Inflammatory macrophage treated with lipopolysaccharide for 1 hour (primary cell): ENCODE data around the gene TOMT.

Experiments
- DNase-seq, 2 donors: peaks; one replicate each; pipeline ENCODE4 v3.0.0-alpha.2; 2020 to 2022

TOMT gene, protein sequence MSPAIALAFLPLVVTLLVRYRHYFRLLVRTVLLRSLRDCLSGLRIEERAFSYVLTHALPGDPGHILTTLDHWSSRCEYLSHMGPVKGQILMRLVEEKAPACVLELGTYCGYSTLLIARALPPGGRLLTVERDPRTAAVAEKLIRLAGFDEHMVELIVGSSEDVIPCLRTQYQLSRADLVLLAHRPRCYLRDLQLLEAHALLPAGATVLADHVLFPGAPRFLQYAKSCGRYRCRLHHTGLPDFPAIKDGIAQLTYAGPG

DNA sequence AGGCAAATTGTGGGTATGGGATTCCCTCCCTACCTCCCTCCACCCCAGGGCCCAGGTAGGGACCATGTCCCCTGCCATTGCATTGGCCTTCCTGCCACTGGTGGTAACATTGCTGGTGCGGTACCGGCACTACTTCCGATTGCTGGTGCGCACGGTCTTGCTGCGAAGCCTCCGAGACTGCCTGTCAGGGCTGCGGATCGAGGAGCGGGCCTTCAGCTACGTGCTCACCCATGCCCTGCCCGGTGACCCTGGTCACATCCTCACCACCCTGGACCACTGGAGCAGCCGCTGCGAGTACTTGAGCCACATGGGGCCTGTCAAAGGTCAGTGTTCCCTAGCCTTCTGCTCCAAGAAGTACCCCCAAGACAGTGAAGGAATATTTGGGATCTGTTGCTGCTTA is at the start of gene TOMT:
TOMT (plus strand) TSS at position 37 of the 400 bp plus-strand sequence; CDS start at position 65, 28 bp downstream.
- DNase-seq, result no peak

DNA sequence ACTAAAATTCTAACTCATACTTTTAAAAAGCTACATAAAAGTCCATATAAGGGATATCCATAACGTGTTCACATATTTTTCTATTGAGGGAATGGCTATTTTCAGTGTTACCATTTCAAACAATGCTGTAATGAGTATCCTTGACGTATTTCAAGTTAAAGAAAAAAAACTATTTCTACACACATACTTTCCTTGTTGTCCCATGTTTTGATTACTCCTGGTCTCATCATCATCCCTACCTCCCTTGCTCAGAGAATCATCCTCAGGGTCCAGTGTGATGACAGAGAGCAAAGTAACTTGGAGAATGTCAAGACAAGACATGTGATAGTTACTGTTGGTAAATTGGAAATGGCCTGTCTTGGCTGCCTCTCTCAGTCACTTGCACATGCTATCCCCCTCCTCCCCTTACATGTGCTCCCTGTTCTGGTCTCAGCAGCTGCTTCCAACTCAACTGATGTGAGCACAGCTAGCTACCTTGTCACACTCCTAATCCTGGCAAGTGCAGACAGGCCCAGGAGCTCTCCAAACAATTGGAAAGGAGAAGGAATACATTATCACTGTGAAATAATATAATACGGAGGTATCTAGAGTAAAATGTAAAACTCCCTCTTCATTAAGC is 47.2 kb upstream of the TOMT start:
- no peak for DNase-seq

DNA sequence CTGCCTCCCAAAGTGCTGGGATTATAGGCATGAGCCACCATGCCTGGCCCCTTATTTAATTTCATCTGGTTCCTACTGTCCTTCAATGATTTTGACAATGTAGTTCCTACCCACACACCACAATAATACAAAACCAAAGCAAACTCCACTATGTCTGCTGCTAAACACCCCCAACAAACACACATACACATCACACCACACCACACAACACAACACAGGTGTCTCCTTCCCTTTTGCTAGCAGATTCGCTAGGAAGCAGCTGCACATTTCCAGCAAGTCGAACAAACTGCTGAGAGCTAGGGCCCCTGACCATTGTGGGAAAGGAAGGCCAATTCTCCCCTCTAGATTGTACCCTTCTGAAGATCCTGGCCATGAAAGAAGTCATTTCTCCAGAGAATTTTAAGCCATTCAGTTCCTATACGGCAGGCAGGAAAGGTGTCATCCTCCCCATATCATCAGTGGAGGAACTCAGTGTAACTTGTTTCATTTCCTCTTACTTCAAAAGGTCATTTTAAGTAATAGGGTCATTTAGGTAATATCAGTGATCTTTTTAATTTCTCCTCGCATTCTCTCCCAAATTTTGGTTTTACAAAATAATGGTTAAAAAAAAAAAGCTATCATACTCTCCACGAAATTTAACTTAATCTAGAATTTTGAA is 43.9 kb upstream of the TOMT start:
- no peak for DNase-seq

DNA sequence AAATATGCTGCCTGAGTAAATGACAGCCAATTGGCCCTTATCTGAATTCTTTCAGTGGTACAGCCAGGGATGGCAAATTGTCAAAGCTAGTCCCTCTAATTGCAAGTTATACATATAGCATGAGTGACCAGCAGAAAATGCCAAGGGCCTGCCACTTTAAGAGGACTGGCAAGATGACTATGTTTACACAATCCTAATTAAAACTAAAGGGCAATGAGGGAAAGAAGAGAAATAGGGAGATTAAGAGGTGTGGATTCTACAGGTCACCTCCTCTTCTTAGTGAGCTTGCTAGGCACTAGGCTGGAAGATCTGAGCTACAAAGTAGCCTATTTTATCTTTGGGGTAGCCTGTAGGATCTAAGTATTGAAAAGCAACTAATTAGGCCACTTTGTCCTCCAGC is 38.9 kb upstream of the TOMT start:
- DNase-seq, result no peak

DNA sequence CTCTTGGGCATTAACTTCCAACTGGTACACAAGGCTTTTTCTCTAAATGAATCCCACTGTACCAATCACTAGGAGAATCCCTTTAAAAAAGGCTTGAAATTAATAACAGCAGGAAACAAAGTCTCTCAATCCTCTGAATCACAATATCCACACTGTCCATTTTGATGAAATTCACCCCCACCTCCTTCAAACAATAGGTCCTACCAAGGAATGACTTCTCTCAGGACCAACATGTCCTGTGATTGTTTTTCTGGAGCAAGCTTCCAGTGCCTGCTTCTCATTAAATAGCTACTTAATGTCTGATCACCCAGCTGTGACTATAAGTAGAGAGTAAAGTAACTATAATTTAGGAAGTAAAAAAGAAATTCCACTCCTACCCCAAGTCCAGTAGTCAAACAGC is 38.5 kb upstream of the TOMT start:
- DNase-seq, result no peak

DNA sequence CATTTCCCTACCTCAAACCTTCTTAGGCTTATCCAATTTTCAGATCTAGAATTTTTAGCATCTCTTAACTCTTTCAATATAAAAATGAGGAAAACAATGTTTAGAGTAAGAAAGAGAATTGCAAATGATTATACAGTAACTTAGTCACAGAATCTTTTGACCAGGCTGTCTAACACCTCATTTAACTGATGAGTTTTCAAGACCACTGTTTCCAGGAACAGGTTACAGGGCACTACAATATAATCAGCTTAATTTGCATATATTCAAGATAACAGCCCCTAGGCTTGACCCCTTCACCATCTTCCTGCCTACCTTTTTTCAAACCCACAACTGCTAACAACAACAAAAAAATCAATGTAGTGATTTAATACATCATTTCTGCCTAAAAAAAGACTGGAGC is 38.0 kb upstream of the TOMT start:
- no peak for DNase-seq

DNA sequence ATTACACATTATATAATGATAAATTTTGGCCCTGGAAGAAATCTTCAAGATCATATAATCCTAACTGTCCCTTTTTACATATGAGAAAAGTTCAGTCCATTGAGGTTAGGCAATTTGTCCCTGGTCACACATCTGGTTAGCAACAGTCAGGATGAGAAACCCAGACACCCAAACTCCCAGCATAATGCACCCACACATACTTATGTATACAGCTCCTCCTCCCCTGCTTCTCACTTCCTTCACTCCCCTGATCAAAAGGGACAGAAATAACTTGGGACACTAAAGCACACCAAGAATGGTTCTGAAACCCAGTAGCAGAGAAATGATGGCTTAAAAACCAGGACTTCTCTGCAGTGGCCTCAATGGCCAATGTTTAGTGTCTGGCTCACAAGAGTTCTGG is 36.5 kb upstream of the TOMT start:
- DNase-seq, result peak; percentile 60 to 72

DNA sequence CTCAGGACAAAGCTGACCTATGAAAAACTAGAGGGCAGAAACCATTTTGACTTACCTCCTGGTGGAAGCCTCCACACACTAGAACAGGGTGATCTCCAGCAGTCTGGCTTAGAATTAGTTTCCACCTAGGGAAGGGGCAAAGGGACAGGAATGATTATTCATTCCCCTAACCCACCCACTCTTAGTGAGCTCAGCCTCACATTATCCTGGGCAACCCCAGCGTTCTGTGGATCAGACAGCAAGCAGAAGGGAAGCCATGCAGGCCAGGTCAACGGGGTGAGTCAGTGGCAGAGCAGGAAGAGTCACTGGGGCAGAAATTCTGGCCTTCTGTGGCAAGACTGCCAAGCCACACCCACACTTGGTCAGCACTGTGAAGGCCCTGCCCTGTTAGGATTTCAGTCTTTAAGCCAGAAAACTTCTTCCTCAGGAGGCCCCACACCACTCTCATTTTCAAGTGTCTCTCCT is 35.9 kb upstream of the TOMT start:
- DNase-seq, result peak; percentile 91 to 99

DNA sequence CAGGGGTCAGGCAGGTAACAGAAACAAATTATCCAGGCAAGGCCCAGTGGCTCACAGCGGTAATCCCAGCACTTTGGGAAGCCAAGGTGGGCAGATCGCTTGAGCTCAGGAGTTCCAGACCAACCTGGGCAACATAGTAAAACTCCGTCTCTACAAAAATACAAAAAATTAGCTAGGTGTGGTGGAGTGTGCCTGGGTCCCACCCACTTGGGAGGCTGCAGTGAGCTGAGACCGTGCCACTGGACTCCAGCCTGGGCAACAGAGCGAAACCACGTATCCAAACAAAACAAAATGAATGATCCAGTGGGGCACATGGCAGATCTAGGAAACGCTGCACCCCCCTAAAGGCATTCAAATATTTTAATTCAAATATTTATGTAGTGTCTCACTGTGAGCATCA is 35.2 kb upstream of the TOMT start:
- no peak for DNase-seq

DNA sequence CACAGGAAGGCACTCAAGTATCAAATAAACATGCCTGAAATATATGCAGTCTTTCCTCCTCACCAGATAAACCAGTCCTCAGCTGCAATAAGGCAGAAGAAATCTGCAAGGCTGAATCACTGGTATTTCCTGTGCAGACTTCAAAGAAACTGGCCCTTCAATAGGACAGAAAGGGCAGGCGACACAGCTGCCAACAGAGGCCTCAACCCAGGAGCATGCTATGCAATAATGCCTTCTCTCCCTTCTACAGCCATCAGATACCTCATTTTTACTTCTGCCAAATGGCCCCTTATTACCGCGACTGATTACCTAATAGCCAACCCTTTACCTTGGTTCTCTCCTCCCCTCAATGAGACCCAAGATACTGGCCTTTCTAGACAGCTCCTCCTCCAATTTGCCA is 33.4 kb upstream of the TOMT start:
- peak in 1 of 2 donors; percentile 30 for DNase-seq

DNA sequence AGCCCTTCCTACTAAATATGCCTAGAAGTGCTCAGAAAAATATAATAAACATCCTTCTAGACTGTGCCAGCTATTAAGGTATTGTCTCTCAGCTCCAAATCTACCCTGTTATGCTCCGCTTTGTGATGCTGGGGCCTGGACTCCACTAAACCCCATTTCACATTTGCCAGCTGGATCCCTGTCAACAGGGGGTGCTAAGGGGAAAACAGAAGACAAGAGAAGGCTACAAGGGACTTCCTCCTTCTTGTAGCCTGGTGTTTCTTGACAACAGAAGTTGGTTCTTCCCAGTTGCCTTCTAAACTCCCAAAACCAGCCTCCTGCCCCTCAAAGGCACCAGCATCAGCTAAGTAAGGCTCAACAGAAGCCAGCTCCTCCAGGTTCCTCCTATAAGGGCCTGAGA is 30.6 kb upstream of the TOMT start:
- peak; percentile 73 to 76 for DNase-seq

DNA sequence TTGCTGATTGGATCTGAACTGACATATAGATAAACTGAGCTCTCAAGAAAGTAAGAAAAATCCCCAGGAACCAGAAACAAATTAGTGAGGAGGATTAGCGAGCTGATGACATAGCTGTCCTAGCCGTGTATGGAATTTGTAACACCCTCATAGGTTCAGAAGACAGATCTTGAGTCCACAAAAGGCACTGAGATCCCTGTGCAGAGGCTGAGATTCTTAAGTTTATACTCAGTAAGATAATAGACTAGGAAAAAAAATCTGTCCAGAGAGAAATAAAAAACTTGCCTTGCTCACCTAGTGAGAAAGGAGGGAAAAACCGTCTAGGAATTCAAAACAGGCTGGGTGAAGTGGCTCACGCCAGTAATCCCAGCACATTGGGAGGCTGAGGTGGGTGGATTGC is 30.0 kb upstream of the TOMT start:
- no peak for DNase-seq

DNA sequence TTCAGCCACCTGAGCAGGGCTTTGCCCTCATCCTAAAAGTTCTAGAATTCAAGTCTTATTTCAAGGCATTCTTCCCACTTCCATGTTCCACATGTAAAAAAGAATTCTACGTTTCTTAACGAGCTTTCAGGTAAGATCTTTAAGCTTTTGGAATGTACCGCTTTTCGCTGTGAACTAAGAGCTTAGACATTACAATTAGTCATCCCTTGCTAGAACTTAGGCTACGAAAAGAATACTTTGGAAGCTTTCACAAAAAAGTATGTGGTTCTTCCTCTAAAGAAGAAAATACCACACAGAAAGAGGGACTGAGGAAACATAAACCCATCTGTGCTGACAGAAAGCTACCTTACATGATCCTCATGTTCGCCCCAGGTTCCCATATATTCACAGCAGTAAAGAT is 27.2 kb upstream of the TOMT start:
- DNase-seq, result no peak

DNA sequence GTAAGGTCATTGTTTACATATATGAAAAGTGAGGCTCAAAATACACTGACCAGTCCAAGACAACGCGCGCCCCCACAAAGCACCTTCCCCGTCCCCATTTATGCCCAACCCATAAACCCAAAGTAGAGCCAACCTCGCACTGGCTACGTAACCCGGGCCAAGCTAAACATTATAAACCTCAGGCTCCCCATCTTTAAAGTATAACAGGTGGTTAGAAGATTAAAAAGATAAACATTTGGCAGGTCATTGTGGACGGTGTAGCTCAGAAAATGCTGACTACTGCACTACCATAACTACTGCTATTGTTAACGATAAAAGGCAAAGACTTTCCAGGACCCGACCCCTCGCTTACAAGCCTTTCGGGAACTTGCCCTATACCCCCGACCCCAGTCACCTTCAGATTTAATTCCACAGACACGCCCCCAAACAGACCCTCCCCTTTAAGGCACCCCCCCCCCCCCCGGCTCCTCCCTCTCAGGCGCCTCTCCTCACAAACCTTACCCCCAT is 25.9 kb upstream of the TOMT start:
- DNase-seq, result no peak

DNA sequence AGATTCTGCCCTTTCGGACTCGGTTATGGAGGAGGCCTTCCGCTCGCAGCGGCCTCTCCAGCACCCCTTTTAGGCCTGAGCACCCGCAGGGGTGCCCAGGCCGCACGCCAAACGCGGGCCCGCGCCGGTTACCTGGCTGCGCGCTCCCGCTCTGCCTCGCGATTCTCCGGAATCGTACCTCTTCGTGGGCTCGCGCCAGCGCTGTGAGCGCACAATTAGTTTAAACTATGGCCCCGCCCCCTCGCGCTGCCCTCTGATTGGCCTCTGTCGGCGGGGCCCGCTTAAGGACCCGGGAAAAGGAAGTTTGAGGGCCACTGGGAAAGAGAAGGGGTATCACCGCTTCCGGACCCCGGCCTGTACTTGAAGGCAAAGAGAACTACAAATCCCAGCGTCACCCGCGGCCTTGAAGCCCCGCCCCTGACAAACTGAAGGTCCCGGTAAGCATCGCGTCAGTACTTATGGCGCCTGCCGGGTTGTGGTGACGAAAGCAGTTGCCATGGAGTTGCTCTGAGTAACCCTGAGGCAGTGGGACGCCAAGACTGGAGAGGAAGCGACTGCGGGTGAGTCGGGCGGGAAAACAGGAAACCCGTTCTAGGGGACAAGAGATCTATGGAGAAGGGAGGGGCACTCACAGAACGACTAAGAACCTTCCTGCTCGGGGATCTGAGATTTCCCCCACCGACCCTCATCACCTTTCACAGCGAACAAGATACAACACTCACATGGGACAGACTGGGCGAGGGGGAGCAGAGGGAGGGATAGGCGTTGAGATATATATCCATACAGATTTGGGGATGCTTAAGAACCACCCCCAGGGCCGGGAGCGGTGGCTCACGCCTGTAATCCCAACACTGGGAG is 25.2 kb upstream of the TOMT start, which contains the start of the genes LRRC51 and NUMA1:
LRRC51 (plus strand) TSS at position 525 of the 858 bp plus-strand sequence. CDS start 8,234 bp downstream, outside the sequence.
NUMA1 (minus strand) TSS at position 217 of the 858 bp plus-strand sequence. CDS start 44,599 bp downstream, outside the sequence.
- peak; percentile 100 for DNase-seq

DNA sequence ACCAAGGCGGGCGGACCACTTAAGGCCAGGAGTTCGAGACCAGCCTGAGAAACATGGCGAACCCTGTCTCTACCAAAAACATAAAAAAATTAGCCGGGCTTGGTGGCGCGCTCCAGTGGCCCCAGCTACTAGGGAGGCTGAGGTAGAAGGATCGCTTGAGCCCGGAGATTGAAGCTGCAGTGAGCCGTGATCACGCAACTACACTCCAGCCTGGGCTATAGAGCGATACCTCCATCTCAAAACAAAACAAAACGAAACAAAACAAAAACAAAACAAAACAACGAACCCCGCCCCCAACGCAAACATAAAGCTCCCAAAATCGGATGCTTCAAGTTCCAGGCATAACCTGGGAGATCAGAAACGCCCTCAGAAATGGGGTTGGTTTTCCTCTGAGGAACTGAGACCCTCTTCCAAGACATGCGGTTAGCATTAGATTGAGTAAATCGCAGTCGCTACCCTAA is 24.5 kb upstream of the TOMT start:
- no peak for DNase-seq

DNA sequence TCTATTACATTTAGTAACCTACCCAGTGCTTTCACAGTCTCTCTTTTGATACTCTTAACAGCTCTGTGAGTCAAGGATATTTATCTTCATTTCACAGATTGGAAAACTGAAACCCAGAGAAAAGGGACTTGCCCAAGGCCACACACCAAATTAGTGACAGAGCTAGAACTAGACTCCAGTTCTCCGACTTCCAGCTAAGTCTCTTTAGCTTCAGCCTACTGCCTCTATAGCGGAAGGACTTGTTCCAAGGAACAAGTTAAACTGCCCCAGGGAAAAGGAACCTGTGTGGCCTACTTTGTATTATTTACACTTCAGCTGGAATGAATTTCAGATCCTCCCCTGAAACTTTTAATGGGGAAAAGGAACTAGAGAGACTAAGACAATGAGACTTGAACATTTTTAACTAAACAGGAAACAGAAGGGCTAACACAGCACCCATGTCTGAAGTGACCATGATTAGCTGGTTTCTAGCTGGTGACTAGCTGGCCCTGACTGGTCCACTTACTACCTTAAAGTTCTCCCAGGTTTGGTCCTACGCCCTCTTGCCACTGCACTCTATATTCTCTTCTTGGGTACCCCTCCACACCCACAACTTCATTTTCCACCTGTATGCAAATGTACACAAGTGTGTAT is 23.8 kb upstream of the TOMT start:
- DNase-seq, result no peak

DNA sequence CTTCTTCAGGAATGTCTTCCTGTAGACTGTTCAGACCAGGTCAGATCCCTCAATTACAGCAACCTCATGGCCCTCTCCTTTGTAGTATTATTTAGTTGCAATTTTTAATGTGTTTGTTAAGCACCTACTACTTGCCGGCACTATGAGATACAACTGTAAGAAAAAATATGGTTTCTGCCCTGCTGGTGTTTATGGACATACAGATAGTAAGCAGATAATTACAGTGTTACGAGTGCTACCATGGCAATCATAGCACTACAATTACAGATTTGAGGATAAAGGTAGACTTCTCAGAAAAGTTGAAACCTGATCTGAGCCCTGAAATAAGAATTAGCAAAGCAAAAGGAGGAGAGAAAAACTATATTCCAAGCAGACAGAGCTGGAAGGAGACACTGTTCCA is 22.3 kb upstream of the TOMT start:
- DNase-seq, result no peak

DNA sequence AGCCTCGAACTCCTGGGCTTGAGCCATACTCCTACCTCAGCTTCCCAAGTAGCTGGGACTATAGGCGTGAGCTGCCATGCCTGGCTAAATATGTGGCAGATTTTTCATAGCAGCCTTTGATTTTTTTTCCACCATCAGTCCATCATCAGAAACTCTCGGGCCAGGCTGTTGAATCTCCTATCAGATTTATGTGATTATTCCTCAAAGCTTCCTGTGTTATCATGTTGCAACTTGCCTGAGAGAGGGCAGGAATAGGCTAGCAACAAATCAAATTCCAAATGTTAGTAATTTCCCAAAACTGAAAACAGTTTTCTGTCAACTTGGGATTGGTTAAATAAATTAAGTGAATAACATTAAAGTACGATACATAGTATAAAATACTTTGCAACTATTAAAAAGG is 21.6 kb upstream of the TOMT start:
- no peak for DNase-seq

DNA sequence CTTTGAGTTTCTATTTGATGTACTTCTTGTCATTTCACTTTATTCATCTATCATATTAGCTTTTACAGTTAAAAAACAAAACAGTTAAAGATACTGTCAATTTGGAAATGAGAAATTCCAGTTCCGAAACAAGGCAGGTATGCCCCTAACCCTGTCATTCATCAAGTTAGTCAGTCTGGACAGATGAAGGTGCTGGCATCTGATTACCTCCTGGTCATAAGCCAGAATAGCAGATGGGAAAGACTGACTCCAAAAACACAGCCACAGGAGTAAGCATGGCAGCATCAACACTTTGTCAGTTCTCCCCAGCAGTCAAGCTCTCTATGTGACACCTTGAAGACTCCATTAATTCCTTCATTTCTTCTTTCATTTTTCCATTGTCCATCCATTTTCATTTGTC is 20.8 kb upstream of the TOMT start:
- DNase-seq, result no peak

DNA sequence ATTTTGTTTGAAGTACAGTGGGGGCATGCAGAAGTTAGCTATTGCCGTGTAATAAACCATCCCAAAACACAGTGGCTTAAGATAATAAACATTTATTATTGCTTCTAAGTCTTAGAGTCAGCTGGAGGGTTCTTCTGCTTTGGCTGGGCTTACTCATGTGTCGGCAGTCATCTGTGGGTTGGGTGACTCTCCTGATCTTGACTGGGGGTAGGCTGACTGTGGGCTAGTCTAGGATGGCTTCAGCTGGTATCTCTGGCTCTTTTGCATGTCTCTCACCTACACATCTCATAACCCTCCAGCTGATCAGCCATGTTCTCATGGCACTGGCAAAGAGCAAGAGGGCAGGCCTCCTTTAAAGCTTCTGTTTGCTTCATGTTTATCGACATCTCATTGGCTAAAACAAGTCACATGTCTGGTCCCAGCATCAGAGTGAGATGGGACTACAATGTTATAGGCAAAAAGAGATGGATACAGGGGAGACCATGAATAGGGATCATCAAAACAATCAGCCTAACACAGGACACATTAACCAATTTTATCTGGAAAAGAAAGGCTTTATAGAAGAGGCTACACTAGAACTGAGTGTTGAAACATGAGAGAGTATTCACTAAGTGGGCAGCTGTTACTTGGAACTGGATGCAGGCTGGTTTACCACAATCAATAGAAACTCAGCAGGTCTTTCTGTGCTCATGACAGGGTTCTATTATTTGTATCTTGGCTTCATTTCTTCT is 19.9 kb upstream of the TOMT start:
- no peak for DNase-seq
